Endothelial cell of umbilical vein (primary cell): ENCODE measurements around the gene C1orf167. TPM values are rescaled to one million over a fixed set of nuclear protein-coding genes. Genes with fewer than 3 reads are reported as not detected.
A peak's percentile ranks its signal among the peaks of the same experiment; 100 is the strongest.

ENCODE experiments used
- BruUV-seq: library from RNA; stranded (reverse); fragments of 400-500 nt; replicated peaks from 2 replicates; lab custom pipeline; 2021; lab: Mats Ljungman, UMichigan
- CTCF ChIA-PET: fragments of 300-600, 350-600 bp; sonication (Branson Sonifier 250); formaldehyde crosslinking; loops from one replicate; lab custom pipeline; 2021; ENCODE audit warnings: antibody characterized with exemption, inconsistent platforms; lab: Charles Lee
- POLR2A ChIA-PET: fragments of 300-600, 350-600 bp; sonication (Branson Sonifier 250); formaldehyde crosslinking; loops from one replicate; lab custom pipeline; 2021; ENCODE audit warnings: antibody characterized with exemption, inconsistent platforms; lab: Charles Lee
- DNase-seq: peaks from one replicate; pipeline ENCODE4 v3.0.0-alpha.2; 2011; ENCODE audit warnings: low read depth, low spot score
- FAIRE-seq: peaks from 2 replicates; lab custom pipeline; 2011; peaks lifted over from hg19 to GRCh38; lab: Jason Lieb, UNC
- H2AFZ ChIP-seq: 2 replicates; pipeline ENCODE4 v1.6.0; 2012; ENCODE audit warnings: low read depth, low read length, control low read depth, inconsistent platforms
- H3K27ac ChIP-seq: 2 replicates; pipeline ENCODE4 v1.5.1; 2011; ENCODE audit warnings: low read depth, mild to moderate bottlenecking, control low read depth, low read length, moderate library complexity; ENCODE audit not compliant: insufficient read depth
- H3K27me3 ChIP-seq, 2 experiments: 2 replicates each; pipeline versions ENCODE4 v1.6.0 to v1.6.1; 2011; ENCODE audit warnings: low read length in 2 of 2, mixed read lengths in 1 of 2; ENCODE audit not compliant: control insufficient read depth in 2 of 2, insufficient read depth in 2 of 2
- H3K36me3 ChIP-seq, 2 experiments: 2 replicates in 1 of 2; 3 replicates in 1 of 2; pipeline ENCODE4 v1.5.1; 2011; ENCODE audit warnings: low read length in 2 of 2, mild to moderate bottlenecking in 1 of 2, moderate library complexity in 1 of 2; ENCODE audit not compliant: control insufficient read depth in 2 of 2, insufficient read depth in 2 of 2; ENCODE audit errors: extremely low read depth in 1 of 2
- H3K4me1 ChIP-seq: 3 replicates; pipeline ENCODE4 v1.5.1; 2011; ENCODE audit warnings: mild to moderate bottlenecking, low read length; ENCODE audit not compliant: control insufficient read depth, insufficient read depth; ENCODE audit errors: extremely low read depth
- H3K4me2 ChIP-seq: 2 replicates; pipeline ENCODE4 v1.6.1; 2011; ENCODE audit warnings: low read length, control low read depth, mixed read lengths; ENCODE audit not compliant: insufficient read depth
- H3K4me3 ChIP-seq, 3 experiments: fragments of 200-600 bp in 1 of 3; sonication (generic), shearing (Covaris generic) in 1 of 3; replicated peaks in 1 of 3; 2 replicates each; pipeline ENCODE4 v1.5.1; 2011 to 2016; ENCODE audit warnings: control low read depth in 3 of 3, low read length in 3 of 3, mild to moderate bottlenecking in 2 of 3, inconsistent platforms in 1 of 3, low read depth in 1 of 3, moderate library complexity in 1 of 3; ENCODE audit not compliant: insufficient read depth in 1 of 3
- H3K79me2 ChIP-seq: 2 replicates; pipeline ENCODE4 v1.6.0; 2012; ENCODE audit warnings: low read length, inconsistent platforms; ENCODE audit not compliant: control insufficient read depth, insufficient read depth
- H3K9ac ChIP-seq: replicated peaks from 2 replicates; pipeline ENCODE3; 2011; ENCODE audit warnings: low read length, control low read depth; ENCODE audit not compliant: insufficient read depth; ENCODE audit errors: extremely low read depth
- H3K9me1 ChIP-seq: replicated peaks from 3 replicates; pipeline ENCODE4 v1.6.0; 2011; ENCODE audit warnings: mild to moderate bottlenecking, low read length; ENCODE audit not compliant: control insufficient read depth, insufficient read depth; ENCODE audit errors: extremely low read depth
- H3K9me3 ChIP-seq: replicated peaks from 2 replicates; pipeline ENCODE4 v1.5.1; 2012; ENCODE audit warnings: low read length, inconsistent platforms; ENCODE audit not compliant: control insufficient read depth, insufficient read depth
- H4K20me1 ChIP-seq: replicated peaks from 2 replicates; pipeline ENCODE3; 2011; ENCODE audit warnings: mild to moderate bottlenecking, low read length; ENCODE audit not compliant: control insufficient read depth, insufficient read depth; ENCODE audit errors: extremely low read depth
- CTCF ChIP-seq, 2 donors: IDR thresholded peaks; 1 replicate in 1 of 2; 2 replicates in 1 of 2; pipeline ENCODE4 v1.5.1; 2011; ENCODE audit warnings: low read length in 2 of 2, mild to moderate bottlenecking in 2 of 2, moderate library complexity in 2 of 2, control low read depth in 1 of 2, inconsistent platforms in 1 of 2, low read depth in 1 of 2; ENCODE audit not compliant: insufficient read depth in 1 of 2; ENCODE audit errors: extremely low read depth in 1 of 2
- EZH2 ChIP-seq: IDR thresholded peaks from 2 replicates; pipeline ENCODE4 v1.6.1; 2012; ENCODE audit warnings: borderline replicate concordance, low read depth, mild to moderate bottlenecking, moderate library complexity, low read length, inconsistent platforms; ENCODE audit not compliant: severe bottlenecking
- FOS ChIP-seq: IDR thresholded peaks from 2 replicates; pipeline ENCODE4 v1.6.1; 2011; ENCODE audit warnings: mild to moderate bottlenecking, low read length, moderate library complexity, borderline replicate concordance; ENCODE audit not compliant: insufficient read depth
- GATA2 ChIP-seq: IDR thresholded peaks from 2 replicates; pipeline ENCODE4 v1.7.0; 2011; ENCODE audit warnings: low read depth, mild to moderate bottlenecking, moderate library complexity, mixed read lengths, low read length; ENCODE audit not compliant: insufficient read length, insufficient read depth
- JUN ChIP-seq: IDR thresholded peaks from 2 replicates; pipeline ENCODE4 v1.6.1; 2011; ENCODE audit warnings: borderline replicate concordance, low read depth; ENCODE audit not compliant: insufficient read length, insufficient read depth
- MAX ChIP-seq: IDR thresholded peaks from 2 replicates; pipeline ENCODE4 v1.6.1; 2011; ENCODE audit not compliant: insufficient read depth, insufficient read length
- MYC ChIP-seq: IDR thresholded peaks from one replicate; pipeline ENCODE4 v1.6.1; 2011; ENCODE audit warnings: mild to moderate bottlenecking, low read depth, low read length
- POLR2A ChIP-seq: IDR thresholded peaks from 2 replicates; pipeline ENCODE4 v1.6.1; 2012; ENCODE audit warnings: low read depth, mild to moderate bottlenecking, control low read depth, low read length
- POLR2AphosphoS5 ChIP-seq: IDR thresholded peaks from 2 replicates; pipeline ENCODE4 v1.6.1; 2012; ENCODE audit warnings: low read depth, mild to moderate bottlenecking, control low read depth, low read length, moderate library complexity; ENCODE audit not compliant: insufficient read depth
- dilution Hi-C: fragments of 300-500 bp; cut with MboI; formaldehyde crosslinking; loops from one replicate; pipeline ENCODE4 v1.15.0; 2019; ENCODE audit warnings: low sequenced_read_pairs; ENCODE audit not compliant: extremely low pct_ligation_motif_present
- intact Hi-C: fragments of 100-400 bp; cut with micrococcal nuclease; formaldehyde crosslinking; loops from one replicate; pipeline ENCODE4 v1.10.0; 2022
- polyA plus RNA-seq, 4 experiments: library from polyadenylated mRNA; depleted of rRNA in 3 of 4; stranded (reverse) in 3 of 4; unstranded in 1 of 4; fragments of >200 nt; gene quantifications; 2 replicates each; pipeline versions ENCODE4 v1.2.1 to v1.2.3, GENCODE V29; 2011 to 2012; ENCODE audit warnings: missing spikeins in 1 of 4
- total RNA-seq: library from RNA; stranded (reverse); gene quantifications from 2 replicates; pipeline ENCODE4 v1.2.3, GENCODE V29; 2021

Gene C1orf167
- total and polyA plus RNA-seq, 2 donors (not counting 3 experiments of a cell fraction or from before 2014, with no cell fraction given), result not detected

- dilution Hi-C loops, result no loop called here
- TSS peak; percentile 63 for BruUV-seq
- H3K36me3 ChIP-seq, result peaks cover 6 to 38% of the 10 kb centered on the region in 2 experiments
- peak overlapping the region in 1 of 3 experiments; percentile 12 for H3K4me3 ChIP-seq
- H3K4me1 ChIP-seq, result peaks cover 33% of the 10 kb centered on the region
- H2AFZ ChIP-seq, result peak overlapping the region; percentile 12
- peak overlapping the region; percentile 84 for H3K9ac ChIP-seq
- TF ChIP-seq JUN, result peak; percentile 51
- TF ChIP-seq FOS, result peak; percentile 49
- TF ChIP-seq MAX, result no peak
- no peak for TF ChIP-seq POLR2A
- no peak for TF ChIP-seq CTCF (IDR thresholded peaks at IDR 0.05; ENCODE audit: extremely low read depth in 1 of 2, insufficient read depth in 1 of 2, low read depth in 1 of 2, low read length in 2 of 2)
- TF ChIP-seq POLR2AphosphoS5, result peak; percentile 64
- no peak for TF ChIP-seq EZH2
- peak; percentile 81 for TF ChIP-seq GATA2
- no peak for TF ChIP-seq MYC
- H3K9me1 ChIP-seq, result no peaks in the 10 kb centered on the region
- H3K79me2 ChIP-seq, result peaks cover 3% of the 10 kb centered on the region
- DNase-seq (peak; percentile 99), FAIRE-seq (peak; percentile 99)
- H4K20me1 ChIP-seq, result no peaks in the 10 kb centered on the region
- peak overlapping the region; percentile 70 for H3K4me2 ChIP-seq
- CTCF ChIA-PET, result interaction anchor here (0.7 to 1.9 kb wide), 8 partner anchors 9 to 84 kb away, joined by 3 to 31 read pairs (median 4); partner anchors contain the start of genes CLCN6 and MTHFR
- POLR2A ChIA-PET, result interaction anchor here (0.9 to 2.1 kb wide), 6 partner anchors 8 to 112 kb away, joined by 3 to 18 read pairs (median 8); partner anchors contain the start of genes CLCN6 and MTHFR
- no peaks in the 10 kb centered on the region for H3K27me3 ChIP-seq
- intact Hi-C loops, result loop anchor here (1.0 to 2.0 kb wide), 2 partner anchors 8 to 111 kb away; partner anchors contain the start of gene MTHFR
- peak overlapping the region; percentile 96 for H3K27ac ChIP-seq
- no peaks in the 10 kb centered on the region for H3K9me3 ChIP-seq
These were observed 35.7 kb downstream of the C1orf167 start for GRCh38 chr1:11797525-11798216.
